SK-N-SH treated with all-trans-retinoic acid at 6 μM for 48 hours (cell line): ENCODE data around the gene HSPB7.

Source experiments
- BACH2 ChIP-seq: fragments of 250-450 bp; sonication (Bioruptor Pico); IDR thresholded peaks from 2 replicates; pipeline ENCODE4 v1.9.0; 2021; ENCODE audit warnings: mild to moderate bottlenecking, borderline replicate concordance
- CSDC2 ChIP-seq: fragments of 250-450 bp; sonication (Bioruptor Pico); IDR thresholded peaks from 2 replicates; pipeline ENCODE4 v1.5.0; 2020; ENCODE audit warnings: mild to moderate bottlenecking, moderate library complexity
- ESRRG ChIP-seq: fragments of 250-450 bp; sonication (Bioruptor Pico); IDR thresholded peaks from 2 replicates; pipeline ENCODE4 v1.6.1; 2021; ENCODE audit warnings: mild to moderate bottlenecking
- GLIS3 ChIP-seq: fragments of 250-450 bp; sonication (Bioruptor Pico); IDR thresholded peaks from 2 replicates; pipeline ENCODE4 v1.5.0; 2020; ENCODE audit warnings: mild to moderate bottlenecking, moderate library complexity
- TOX ChIP-seq: fragments of 250-450 bp; sonication (Bioruptor Pico); IDR thresholded peaks from 2 replicates; pipeline ENCODE4 v1.8.0; 2021; ENCODE audit warnings: mild to moderate bottlenecking, moderate library complexity, borderline replicate concordance
- ZC3H10 ChIP-seq: fragments of 250-450 bp; sonication (Bioruptor Pico); IDR thresholded peaks from 2 replicates; pipeline ENCODE4 v1.5.1; 2021; ENCODE audit warnings: mild to moderate bottlenecking, moderate library complexity
- ZFP3 ChIP-seq: fragments of 250-450 bp; sonication (Bioruptor Pico); IDR thresholded peaks from 2 replicates; pipeline ENCODE4 v1.5.0; 2020; ENCODE audit warnings: mild to moderate bottlenecking, moderate library complexity
- ZNF8 ChIP-seq: fragments of 450-650 bp; formaldehyde crosslinking; IDR thresholded peaks from 2 replicates; pipeline ENCODE4 v1.5.0; 2020; ENCODE audit warnings: mild to moderate bottlenecking, moderate library complexity
- TF ChIP-seq, protein P1 (sequence below): fragments of 250-450 bp; sonication (Bioruptor Pico); IDR thresholded peaks from 2 replicates; pipeline ENCODE4 v1.8.0; 2021; ENCODE audit warnings: low read depth, mild to moderate bottlenecking, moderate library complexity, borderline replicate concordance
- TF ChIP-seq, protein P2 (sequence below): fragments of 250-450 bp; sonication (Bioruptor Pico); IDR thresholded peaks from 2 replicates; pipeline ENCODE4 v1.5.1; 2021; ENCODE audit warnings: mild to moderate bottlenecking, moderate library complexity

DNA sequence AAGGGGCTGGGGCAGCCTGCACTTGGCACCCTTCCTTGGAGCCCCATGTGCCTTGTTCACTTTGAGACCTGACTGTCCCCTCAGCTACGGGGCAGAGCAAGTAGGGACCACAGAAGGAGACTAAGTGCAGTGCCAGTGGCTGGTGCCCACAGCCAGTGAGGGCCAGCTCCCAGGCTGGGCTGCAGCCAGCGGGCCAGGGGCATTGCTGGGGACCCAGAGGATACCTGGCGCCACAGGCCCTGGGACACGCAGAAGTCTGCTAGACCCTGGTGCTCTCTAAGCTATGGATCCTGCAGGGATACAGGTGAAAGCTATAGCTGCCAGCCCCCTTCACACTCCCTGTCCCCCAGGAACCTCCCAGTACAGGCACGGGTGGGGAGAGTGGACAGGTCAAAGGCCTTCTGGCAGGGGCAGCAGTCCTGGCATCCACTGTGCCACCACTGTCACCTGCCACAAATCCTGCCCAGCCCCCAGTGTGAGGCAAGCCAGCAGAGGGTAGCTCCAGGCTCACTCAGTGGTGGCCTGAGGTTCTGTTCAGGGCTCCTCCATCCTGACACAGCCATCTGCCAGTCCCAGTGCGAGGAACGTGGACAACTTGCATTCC lies 5.3 kb upstream of the HSPB7 start:
- TF ChIP-seq ZNF8 (CRISPR knock-in tag) (no peak), BACH2 (no peak), GLIS3 (CRISPR knock-in tag) (no peak), ZC3H10 (no peak), ESRRG (CRISPR knock-in tag) (no peak), CSDC2 (CRISPR knock-in tag) (no peak), ZFP3 (CRISPR knock-in tag) (no peak), TOX (CRISPR knock-in tag) (no peak)
- TF ChIP-seq, protein P1, sequence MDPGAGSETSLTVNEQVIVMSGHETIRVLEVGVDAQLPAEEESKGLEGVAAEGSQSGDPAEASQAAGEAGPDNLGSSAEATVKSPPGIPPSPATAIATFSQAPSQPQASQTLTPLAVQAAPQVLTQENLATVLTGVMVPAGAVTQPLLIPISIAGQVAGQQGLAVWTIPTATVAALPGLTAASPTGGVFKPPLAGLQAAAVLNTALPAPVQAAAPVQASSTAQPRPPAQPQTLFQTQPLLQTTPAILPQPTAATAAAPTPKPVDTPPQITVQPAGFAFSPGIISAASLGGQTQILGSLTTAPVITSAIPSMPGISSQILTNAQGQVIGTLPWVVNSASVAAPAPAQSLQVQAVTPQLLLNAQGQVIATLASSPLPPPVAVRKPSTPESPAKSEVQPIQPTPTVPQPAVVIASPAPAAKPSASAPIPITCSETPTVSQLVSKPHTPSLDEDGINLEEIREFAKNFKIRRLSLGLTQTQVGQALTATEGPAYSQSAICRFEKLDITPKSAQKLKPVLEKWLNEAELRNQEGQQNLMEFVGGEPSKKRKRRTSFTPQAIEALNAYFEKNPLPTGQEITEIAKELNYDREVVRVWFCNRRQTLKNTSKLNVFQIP (CRISPR knock-in tag), result no peak
- TF ChIP-seq, protein P2, sequence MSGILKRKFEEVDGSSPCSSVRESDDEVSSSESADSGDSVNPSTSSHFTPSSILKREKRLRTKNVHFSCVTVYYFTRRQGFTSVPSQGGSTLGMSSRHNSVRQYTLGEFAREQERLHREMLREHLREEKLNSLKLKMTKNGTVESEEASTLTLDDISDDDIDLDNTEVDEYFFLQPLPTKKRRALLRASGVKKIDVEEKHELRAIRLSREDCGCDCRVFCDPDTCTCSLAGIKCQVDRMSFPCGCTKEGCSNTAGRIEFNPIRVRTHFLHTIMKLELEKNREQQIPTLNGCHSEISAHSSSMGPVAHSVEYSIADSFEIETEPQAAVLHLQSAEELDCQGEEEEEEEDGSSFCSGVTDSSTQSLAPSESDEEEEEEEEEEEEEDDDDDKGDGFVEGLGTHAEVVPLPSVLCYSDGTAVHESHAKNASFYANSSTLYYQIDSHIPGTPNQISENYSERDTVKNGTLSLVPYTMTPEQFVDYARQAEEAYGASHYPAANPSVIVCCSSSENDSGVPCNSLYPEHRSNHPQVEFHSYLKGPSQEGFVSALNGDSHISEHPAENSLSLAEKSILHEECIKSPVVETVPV (CRISPR knock-in tag), result no peak
